ENCODE data around the gene ATXN1. TPM values are rescaled to one million over a fixed set of nuclear protein-coding genes. Genes with fewer than 3 reads are reported as not detected.
"Not testable (repeated sequence)": the region's sequence is repeated elsewhere in the genome, so short reads cannot be mapped to it uniquely, and the experiment has no call there.

The ATXN1 gene
- total RNA-seq, 4 donors from 2014 or later, result 24.9 to 48.0 (median 36.8) TPM

GRCh38 chr6:16706911-16707783 lies 54.1 kb downstream of the ATXN1 start:
- Histone ChIP-seq H3K27ac (no peak overlapping the region), H3K36me3 (no peaks in the 10 kb centered on the region), H3K4me1 (peaks cover 0 to 45% (median 6%) of the 10 kb centered on the region in 4 donors), H3K4me3 (no peak overlapping the region), H3K27me3 (no peaks in the 10 kb centered on the region), H3K9me3 (no peaks in the 10 kb centered on the region)
- DNase-seq (ENCODE audit: low spot score in 2 of 2), result no peak
- 80 to 84% methylated on average over 3 of the region's 3 CpGs for WGBS, 2 donors
- no peak for TF ChIP-seq POLR2A (IDR thresholded peaks at IDR 0.05)
- no peak for TF ChIP-seq EP300 (IDR thresholded peaks at IDR 0.05)
- TF ChIP-seq, protein P1, sequence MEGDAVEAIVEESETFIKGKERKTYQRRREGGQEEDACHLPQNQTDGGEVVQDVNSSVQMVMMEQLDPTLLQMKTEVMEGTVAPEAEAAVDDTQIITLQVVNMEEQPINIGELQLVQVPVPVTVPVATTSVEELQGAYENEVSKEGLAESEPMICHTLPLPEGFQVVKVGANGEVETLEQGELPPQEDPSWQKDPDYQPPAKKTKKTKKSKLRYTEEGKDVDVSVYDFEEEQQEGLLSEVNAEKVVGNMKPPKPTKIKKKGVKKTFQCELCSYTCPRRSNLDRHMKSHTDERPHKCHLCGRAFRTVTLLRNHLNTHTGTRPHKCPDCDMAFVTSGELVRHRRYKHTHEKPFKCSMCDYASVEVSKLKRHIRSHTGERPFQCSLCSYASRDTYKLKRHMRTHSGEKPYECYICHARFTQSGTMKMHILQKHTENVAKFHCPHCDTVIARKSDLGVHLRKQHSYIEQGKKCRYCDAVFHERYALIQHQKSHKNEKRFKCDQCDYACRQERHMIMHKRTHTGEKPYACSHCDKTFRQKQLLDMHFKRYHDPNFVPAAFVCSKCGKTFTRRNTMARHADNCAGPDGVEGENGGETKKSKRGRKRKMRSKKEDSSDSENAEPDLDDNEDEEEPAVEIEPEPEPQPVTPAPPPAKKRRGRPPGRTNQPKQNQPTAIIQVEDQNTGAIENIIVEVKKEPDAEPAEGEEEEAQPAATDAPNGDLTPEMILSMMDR (IDR thresholded peaks at IDR 0.05), result no peak

- 90 to 93% methylated on average over 7 of the region's 7 CpGs for WGBS, 2 donors
- H3K4me3 ChIP-seq; H3K27me3 ChIP-seq; H3K9me3 ChIP-seq; DNase-seq (ENCODE audit: low spot score in 2 of 2); H3K27ac ChIP-seq; H3K36me3 ChIP-seq: not testable (repeated sequence)
- H3K4me1 ChIP-seq, result peaks cover 0 to 39% (median 6%) of the 10 kb centered on the region in 4 donors
These were observed 54.8 kb downstream of the ATXN1 start for GRCh38 chr6:16706491-16706890.

- Histone ChIP-seq H3K4me3 (no peak overlapping the region), H3K9me3 (no peaks in the 10 kb centered on the region), H3K4me1 (peaks cover 0 to 38% (median 8%) of the 10 kb centered on the region in 4 donors), H3K36me3 (no peaks in the 10 kb centered on the region), H3K27me3 (no peaks in the 10 kb centered on the region), H3K27ac (no peak overlapping the region)
- 96 to 97% methylated on average over 4 of the region's 4 CpGs for WGBS, 2 donors
- TF ChIP-seq, protein P1 (IDR thresholded peaks at IDR 0.05), result no peak
- no peak for TF ChIP-seq EP300 (IDR thresholded peaks at IDR 0.05)
- no peak for TF ChIP-seq POLR2A (IDR thresholded peaks at IDR 0.05)
- DNase-seq (ENCODE audit: low spot score in 2 of 2), result no peak
These were observed 55.2 kb downstream of the ATXN1 start for GRCh38 chr6:16706029-16706428.

GRCh38 chr6:16705081-16705993 lies 55.9 kb downstream of the ATXN1 start:
- DNase-seq (ENCODE audit: low spot score in 2 of 2), result no peak
- WGBS, 2 donors, result 67% methylated on average over 6 of the region's 6 CpGs
- Histone ChIP-seq H3K4me1 (peaks cover 0 to 44% (median 9%) of the 10 kb centered on the region in 4 donors), H3K4me3 (no peak overlapping the region), H3K36me3 (no peaks in the 10 kb centered on the region), H3K27me3 (no peaks in the 10 kb centered on the region), H3K9me3 (no peaks in the 10 kb centered on the region), H3K27ac (peak overlapping the region in 1 of 4 donors; percentile 9)
- TF ChIP-seq POLR2A (IDR thresholded peaks at IDR 0.05), result no peak
- TF ChIP-seq, protein P1 (IDR thresholded peaks at IDR 0.05), result no peak
- TF ChIP-seq EP300 (IDR thresholded peaks at IDR 0.05), result no peak

- no peaks in the 10 kb centered on the region for H3K36me3 ChIP-seq
- no peaks in the 10 kb centered on the region for H3K27me3 ChIP-seq
- no peak for DNase-seq (ENCODE audit: low spot score in 2 of 2)
- H3K9me3 ChIP-seq, result no peaks in the 10 kb centered on the region
- H3K4me3 ChIP-seq, result peak overlapping the region in 3 of 4 donors; percentile 11 to 25 (median 12)
- TF ChIP-seq POLR2A (IDR thresholded peaks at IDR 0.05) (no peak), EP300 (IDR thresholded peaks at IDR 0.05) (no peak)
- TF ChIP-seq, protein P1 (IDR thresholded peaks at IDR 0.05), result no peak
- 23 to 42% methylated on average over 10 of the region's 10 CpGs for WGBS, 2 donors
- peaks cover 0 to 51% (median 13%) of the 10 kb centered on the region in 4 donors for H3K4me1 ChIP-seq
- peak overlapping the region in 1 of 4 donors; percentile 28 for H3K27ac ChIP-seq
These were observed 56.7 kb downstream of the ATXN1 start for GRCh38 chr6:16704401-16705045.

DNA sequence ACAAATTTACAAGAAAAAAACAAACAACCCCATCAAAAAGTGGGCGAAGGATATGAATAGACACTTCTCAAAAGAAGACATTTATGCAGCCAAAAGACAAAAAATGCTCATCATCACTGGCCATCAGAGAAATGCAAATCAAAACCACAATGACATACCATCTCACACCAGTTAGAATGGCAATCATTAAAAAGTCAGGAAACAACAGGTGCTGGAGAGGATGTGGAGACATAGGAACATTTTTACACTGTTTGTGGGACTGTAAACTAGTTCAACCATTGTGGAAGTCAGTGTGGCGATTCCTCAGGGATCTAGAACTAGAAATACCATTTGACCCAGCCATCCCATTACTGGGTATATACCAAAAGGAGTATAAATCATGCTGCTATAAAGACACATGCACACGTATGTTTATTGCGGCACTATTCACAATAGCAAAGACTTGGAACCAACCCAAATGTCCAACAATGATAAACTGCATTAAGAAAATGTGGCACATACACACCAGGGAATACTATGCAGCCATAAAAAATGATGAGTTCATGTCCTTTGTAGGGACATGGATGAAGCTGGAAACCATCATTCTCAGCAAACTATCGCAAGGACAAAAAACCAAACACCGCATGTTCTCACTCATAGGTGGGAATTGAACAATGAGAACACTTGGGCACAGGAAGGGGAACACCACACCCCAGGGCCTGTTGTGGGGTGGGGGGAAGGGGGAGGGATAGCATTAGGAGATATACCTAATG lies 58.5 kb downstream of the ATXN1 start:
- not testable (repeated sequence) for DNase-seq (ENCODE audit: low spot score in 2 of 2); H3K27ac ChIP-seq; H3K9me3 ChIP-seq; H3K27me3 ChIP-seq; H3K4me3 ChIP-seq; H3K36me3 ChIP-seq
- peaks cover 0 to 57% (median 23%) of the 10 kb centered on the region in 4 donors for H3K4me1 ChIP-seq
- WGBS, 2 donors, result 88 to 93% methylated on average over 5 to 6 of the region's 6 CpGs
